HG02571 (cell line): ENCODE results near the gene CSH2.
"Not testable (repeated sequence)": the region's sequence is repeated elsewhere in the genome, so short reads cannot be mapped to it uniquely, and the experiment has no call there.

Experiments
- ATAC-seq: cut with Tn5 transposase; IDR thresholded peaks from one replicate; pipeline ENCODE4 v1.9.1; 2021; ENCODE audit warnings: mild to moderate bottlenecking, moderate library complexity; ENCODE audit not compliant: unreplicated experiment

Gene CSH2

DNA sequence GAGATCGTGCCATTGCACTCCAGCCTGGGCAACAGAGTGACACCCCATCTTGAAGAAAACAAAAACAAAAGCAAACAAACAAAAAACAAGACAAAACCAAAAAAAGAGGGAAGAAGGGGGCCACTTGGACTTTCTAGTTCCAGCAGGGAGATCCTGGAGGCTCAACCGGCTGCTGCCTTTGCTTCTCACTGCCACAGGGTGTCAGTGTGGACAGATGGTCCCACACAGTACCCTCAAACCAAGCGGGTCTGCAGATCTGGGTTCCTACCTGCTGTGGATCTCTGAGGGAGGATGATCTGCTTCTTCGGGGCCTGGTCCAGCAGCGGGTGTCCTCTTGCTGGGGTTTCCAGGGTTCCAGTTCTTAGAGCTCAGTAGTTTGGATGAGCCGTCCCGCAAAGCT lies 6.9 kb downstream of the CSH2 start:
- not testable (repeated sequence) for ATAC-seq

DNA sequence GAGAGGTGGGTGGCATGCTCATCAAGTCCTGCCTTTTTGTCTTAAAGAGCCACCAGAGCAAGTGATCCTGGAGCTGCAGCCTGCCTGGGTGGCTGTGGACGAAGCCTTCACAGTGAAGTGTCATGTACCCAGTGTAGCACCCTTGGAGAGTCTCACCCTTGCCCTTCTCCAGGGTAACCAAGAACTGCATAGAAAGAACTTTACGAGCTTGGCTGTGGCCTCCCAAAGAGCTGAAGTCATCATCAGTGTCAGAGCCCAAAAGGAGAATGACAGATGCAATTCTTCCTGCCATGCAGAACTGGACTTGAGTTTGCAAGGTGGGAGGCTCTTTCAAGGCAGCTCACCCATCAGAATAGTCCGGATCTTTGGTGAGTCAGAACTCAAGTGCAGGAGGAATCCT lies 14.2 kb downstream of the CSH2 start:
- no peak for ATAC-seq

GRCh38 chr17:63856425-63856824 lies 17.1 kb downstream of the CSH2 start:
- not testable (repeated sequence) for ATAC-seq

- no peak for ATAC-seq
These were observed 18.3 kb downstream of the CSH2 start for GRCh38 chr17:63855185-63855584.

DNA sequence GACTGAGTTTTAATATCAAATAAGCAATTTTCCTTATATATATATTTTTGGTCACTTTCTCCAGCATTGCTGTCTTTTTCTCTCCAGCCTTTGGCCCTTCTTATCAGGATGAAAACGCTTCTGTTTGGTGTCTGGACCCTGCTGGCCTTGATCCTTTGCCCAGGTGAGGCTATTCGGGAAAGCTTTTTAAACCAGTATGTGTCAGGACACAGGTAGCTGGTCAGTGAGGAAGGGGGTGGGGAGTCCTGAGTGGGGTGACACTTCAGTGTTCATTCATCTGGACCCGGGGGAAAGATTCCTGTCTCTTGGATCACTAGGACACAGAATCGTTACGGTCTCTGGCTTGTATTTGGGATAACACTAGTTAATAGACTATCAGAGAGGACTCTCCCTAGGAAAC lies 18.8 kb downstream of the CSH2 start:
- ATAC-seq, result no peak

- ATAC-seq, result no peak
These were observed 20.2 kb downstream of the CSH2 start for GRCh38 chr17:63853260-63853659.

DNA sequence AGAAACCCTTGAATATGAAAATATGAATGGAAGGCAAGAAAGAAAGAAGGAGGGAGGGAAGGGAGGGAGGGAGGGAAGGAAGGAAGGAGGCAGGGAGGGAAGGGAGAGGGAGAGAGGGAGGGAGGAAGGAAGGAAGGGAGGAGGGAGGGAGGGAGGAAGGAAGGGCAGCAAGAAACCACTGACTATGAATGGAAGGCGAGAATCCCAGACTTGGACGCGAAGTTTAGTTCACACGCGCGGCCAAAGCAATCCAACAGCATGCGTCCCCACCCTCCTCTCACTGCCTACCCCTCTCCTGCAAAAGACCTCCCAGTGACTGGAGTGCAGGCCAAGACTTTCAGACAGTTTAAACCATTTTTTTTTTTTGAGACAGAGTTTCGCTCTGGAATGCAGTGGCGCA lies 23.1 kb downstream of the CSH2 start:
- no peak for ATAC-seq

DNA sequence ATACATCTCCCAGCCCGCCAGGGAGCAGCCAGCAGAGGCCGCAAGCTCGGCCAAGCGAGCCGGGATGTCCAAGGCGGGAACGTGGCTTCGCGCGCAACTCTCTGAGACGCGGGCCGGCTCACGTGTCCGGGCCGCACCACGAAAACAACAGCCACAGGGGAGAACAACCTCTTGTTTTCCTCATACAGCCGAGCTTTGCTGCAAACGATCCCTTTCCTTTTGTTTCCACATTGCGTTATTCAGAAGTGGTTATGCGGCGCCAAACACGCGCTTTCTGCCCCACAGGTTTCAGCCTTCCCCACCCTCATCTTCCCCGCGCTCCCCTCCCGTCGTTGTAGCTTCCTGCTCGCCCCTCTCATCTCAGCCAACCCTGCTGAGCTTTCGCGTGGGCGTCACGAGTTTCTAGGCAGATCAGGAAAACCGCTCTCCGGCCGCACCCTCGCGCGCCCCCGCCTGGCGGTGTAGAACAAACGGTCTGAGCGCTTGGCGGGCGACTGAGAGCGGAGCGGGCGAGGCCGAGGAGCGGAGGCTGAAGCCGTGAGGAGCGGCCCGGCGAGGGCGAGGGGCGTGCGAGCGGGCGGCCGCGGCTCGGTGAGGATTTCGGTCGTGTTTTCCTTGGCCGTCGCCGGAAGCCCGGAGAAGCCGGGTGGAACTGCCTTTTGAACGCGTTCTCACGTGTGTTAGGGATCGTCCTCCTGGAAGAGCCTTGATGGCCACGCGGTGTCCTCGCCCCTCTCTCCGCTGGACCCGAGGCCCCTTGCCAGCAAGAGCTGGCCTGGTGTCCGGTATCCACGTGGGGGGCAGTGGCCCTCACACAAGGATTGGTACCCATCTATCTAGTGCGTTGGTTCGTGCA lies 24.4 kb downstream of the CSH2 start:
- peak; percentile 71 for ATAC-seq

GRCh38 chr17:63847525-63848249 lies 25.8 kb downstream of the CSH2 start:
- ATAC-seq, result no peak

DNA sequence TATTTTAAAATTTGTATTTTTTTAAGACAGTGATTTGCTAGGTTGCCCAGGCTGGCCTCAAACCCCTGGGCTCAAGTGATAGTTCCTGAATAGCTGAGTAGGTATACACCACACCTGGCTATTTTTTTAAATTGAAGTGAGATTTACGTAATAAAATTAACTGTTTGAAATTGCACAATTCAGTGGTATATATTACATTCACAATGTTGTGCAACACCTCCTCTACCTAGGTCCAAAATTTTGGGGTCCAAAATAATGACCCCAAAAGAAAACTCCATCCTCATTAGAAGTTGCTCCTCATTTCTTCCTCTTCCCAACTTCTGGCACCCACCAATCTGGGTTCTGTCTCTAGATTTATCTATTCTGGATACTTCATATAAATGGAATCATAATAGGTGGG lies 28.0 kb downstream of the CSH2 start:
- ATAC-seq, result no peak

- no peak for ATAC-seq
These were observed 29.4 kb downstream of the CSH2 start for GRCh38 chr17:63843910-63844677.

DNA sequence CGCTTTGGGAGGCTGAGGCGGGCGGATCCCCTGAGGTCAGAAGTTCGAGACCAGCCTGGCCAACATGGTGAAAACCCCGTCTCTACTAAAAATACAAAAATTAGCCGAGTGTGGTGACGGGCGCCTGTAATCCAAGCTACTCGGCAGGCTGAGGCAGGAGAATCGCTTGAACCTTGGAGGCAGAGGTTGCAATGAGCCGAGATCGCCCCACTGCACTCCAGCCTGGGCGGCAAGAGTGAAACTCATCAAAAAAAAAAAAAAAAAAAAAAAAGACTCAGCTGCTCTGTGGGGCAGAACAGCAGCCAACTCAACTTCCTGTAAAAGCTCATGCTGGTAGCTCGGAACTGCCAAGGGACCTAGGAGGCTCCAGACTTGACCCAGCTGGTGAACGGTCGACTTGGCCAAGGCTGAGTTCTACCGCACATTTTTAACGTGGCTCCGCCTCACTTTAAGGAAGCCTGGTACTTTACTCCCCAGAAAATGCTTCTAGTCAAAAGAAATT lies 30.0 kb downstream of the CSH2 start:
- ATAC-seq, result not testable (repeated sequence)

DNA sequence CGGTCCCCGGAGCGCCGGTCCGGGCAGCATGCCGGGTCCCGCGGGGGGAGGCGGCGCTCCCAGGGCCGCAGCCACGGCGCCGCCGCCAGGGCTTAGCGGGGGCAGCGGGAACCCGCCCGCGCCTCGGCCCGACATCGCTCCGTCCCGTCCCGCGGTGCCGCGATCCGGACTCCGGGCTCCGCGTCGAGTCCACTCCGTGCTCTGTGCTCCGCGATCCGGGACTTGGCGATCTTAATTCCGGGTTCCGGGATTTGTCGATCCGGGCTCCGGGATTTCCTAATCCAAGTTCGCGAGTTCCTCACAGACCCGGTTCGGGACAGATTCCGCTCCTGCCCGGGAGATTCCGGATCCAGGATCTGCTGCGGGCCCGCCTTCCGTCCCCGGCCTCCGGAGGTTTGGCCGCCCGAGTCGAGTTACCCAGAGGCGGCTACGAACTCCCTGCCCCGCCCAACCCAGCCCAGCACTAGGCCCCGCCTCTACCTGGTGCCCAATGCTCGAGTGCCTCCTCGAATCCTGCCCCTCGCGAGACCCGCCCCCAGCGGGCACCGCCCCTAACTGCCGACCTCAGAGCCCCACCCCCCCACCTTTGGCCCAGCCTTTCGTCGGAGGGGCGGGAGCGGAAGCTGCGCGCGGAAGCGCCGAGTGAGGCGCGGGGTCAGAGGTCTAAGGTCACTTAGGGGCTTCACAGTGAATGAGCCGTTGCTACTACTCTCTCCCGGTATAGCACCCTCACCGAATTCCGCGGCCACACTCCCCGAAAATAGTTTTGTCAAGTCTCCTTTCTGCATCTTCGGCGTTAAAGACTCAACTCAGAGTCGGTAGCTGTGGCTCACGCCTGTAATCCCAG lies 30.7 kb downstream of the CSH2 start, which contains the start of gene SMARCD2:
Gene SMARCD2 (minus strand): TSS at position 146 of the 847 bp plus-strand sequence. CDS start 11 bp downstream, at position 135.
- ATAC-seq, result peak; percentile 77

GRCh38 chr17:63842173-63842539 lies 31.3 kb downstream of the CSH2 start:
- peak; percentile 18 for ATAC-seq

- no peak for ATAC-seq
These were observed 31.9 kb downstream of the CSH2 start for GRCh38 chr17:63841350-63842172.

- ATAC-seq, result no peak
These were observed 32.7 kb downstream of the CSH2 start for GRCh38 chr17:63840591-63841349.

DNA sequence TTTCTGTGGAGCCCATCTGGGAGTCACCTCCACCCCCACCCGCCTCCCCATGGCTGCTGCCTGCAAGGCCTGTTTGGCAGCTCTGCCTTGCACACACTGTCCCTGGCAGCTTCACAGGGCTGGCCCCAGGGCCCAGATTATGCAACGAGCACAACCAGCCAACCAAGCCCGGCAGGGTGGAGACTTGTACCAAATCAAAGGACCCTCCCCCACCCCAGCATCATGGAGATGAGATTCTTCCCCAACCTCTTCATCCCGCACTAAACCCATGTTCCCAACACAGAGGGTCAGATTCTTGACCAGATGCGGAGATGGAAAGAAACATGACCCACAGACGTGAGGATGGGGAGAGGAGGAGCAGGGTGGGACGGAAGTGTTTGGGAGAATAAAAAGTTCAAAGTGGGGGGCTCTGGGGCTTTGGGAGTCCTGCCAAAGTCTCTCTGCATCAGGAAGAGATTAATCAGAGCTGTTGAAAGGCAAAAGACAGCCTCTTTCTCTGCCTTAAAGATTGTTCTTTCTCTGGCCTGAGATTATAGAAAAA lies 34.8 kb downstream of the CSH2 start:
- ATAC-seq, result no peak

- no peak for ATAC-seq
These were observed 35.4 kb downstream of the CSH2 start for GRCh38 chr17:63837962-63838600.
